NT2/D1 (cell line): ENCODE results near the gene OTOP3.

ENCODE experiments used
- DNase-seq: peaks from one replicate; pipeline ENCODE4 v3.0.0-alpha.2; 2011; ENCODE audit warnings: low read depth, low spot score
- H3K27me3 ChIP-seq: 2 replicates; pipeline ENCODE4 v1.6.0; 2011; ENCODE audit warnings: mild to moderate bottlenecking; ENCODE audit not compliant: insufficient read length, insufficient read depth
- H3K36me3 ChIP-seq: 2 replicates; pipeline ENCODE4 v1.6.1; 2011; ENCODE audit warnings: mild to moderate bottlenecking, low read length, mixed read lengths; ENCODE audit not compliant: insufficient read depth, insufficient read length
- H3K4me1 ChIP-seq: 2 replicates; pipeline ENCODE4 v1.5.1; 2011; ENCODE audit not compliant: insufficient read depth, insufficient read length
- H3K4me3 ChIP-seq: 2 replicates; pipeline ENCODE4 v1.5.1; 2011; ENCODE audit warnings: low read depth; ENCODE audit not compliant: insufficient read length
- H3K9ac ChIP-seq: 2 replicates; pipeline ENCODE4 v1.6.0; 2011; ENCODE audit warnings: low read depth; ENCODE audit not compliant: insufficient read length
- H3K9me3 ChIP-seq: 2 replicates; pipeline ENCODE4 v1.5.1; 2011; ENCODE audit warnings: mild to moderate bottlenecking, low read length; ENCODE audit not compliant: insufficient read depth
- SUZ12 ChIP-seq: IDR thresholded peaks from 2 replicates; pipeline ENCODE4 v1.6.1; 2011; ENCODE audit not compliant: insufficient read length, insufficient read depth; ENCODE audit errors: extremely low read depth
- YY1 ChIP-seq: IDR thresholded peaks from 2 replicates; pipeline ENCODE4 v1.6.1; 2011; ENCODE audit not compliant: insufficient read length, insufficient read depth
- ZNF274 ChIP-seq: IDR thresholded peaks from 2 replicates; pipeline ENCODE4 v1.6.1; 2011; ENCODE audit warnings: mild to moderate bottlenecking, low read depth, low read length

OTOP3 gene

DNA sequence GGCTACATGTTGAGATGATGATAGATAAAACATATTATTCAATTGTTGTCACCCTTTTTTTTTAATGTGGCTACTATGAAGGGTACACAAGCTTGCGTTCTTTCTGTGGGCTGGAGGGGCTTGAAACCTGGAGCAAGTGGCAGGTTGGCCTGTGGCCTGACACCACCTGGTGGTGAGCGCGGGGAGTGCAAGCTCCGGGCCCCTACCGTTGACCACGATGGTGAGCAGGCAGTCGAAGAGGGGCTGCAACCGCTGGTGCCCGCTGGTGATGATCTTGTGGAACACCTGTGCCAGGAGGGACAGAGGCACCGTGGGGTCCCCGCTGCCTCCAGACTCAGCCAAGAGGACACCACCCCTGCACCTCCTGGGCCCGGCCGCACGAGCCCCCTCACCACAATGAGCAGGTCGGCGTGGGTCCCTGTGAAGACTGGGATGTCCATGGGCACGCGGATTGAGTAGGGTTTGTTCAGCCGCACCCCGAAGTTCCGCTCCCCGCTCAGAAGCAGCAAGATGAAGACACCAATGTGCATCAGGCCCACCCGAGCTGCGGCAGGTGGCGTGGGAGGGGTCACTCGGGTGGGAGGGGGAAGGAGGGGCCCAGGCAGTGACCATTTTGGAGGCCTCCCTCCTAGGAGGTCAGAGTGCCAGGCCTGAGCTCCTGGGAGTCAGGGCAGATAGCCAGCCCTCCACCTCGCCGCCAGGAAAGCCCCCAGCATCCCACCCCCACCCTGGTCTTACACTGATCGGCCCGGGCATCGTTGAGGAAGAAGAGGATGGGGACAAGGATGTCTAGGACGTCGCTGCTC is 22.4 kb downstream of the OTOP3 start:
- H3K27me3 ChIP-seq, result peaks cover 26% of the 10 kb centered on the region
- H3K9me3 ChIP-seq, result no peaks in the 10 kb centered on the region
- H3K9ac ChIP-seq, result peak overlapping the region; percentile 52
- DNase-seq, result peak; percentile 39
- TF ChIP-seq ZNF274 (no peak), YY1 (no peak), SUZ12 (no peak)
- H3K4me1 ChIP-seq, result peaks cover 10% of the 10 kb centered on the region
- H3K4me3 ChIP-seq, result no peak overlapping the region
- no peaks in the 10 kb centered on the region for H3K36me3 ChIP-seq

DNA sequence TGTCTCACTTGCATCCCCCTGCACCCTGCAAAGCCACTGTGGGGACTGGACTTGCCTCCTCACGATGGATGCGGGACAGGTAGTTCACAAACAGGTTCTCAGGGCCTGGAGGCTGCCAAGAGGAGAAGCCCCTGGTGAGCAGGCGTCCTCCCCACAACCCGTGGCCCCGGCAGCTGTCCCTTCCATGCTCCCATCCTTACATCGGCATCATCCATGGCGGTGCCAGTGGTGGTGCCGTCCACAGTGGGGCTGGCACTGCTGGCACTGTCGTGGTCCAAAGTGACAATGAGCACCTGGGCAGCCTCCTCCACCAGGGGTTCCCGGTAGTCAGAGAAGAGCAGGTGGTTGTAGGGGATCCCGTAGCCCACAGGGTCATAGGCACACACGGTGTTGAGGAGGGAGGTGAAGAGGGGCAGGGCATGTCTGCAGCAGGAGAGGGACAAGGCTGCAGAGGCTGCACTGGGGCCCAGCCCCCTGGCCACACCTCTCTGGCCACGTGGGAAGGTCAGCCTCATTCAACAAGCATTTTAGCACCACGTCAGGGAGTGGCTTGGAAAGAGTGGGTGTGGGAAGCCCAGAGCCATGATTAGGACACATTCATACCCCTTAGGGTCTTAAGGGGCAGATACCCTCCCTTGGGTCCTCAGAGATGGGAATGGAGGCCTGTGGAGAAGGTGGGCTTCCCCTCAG is 24.3 kb downstream of the OTOP3 start:
- H3K4me1 ChIP-seq, result peaks cover 6% of the 10 kb centered on the region
- H3K9me3 ChIP-seq, result no peaks in the 10 kb centered on the region
- TF ChIP-seq YY1, result no peak
- H3K36me3 ChIP-seq, result no peaks in the 10 kb centered on the region
- H3K27me3 ChIP-seq, result peaks cover 26% of the 10 kb centered on the region
- H3K4me3 ChIP-seq, result no peak overlapping the region
- no peak for DNase-seq
- no peak overlapping the region for H3K9ac ChIP-seq

DNA sequence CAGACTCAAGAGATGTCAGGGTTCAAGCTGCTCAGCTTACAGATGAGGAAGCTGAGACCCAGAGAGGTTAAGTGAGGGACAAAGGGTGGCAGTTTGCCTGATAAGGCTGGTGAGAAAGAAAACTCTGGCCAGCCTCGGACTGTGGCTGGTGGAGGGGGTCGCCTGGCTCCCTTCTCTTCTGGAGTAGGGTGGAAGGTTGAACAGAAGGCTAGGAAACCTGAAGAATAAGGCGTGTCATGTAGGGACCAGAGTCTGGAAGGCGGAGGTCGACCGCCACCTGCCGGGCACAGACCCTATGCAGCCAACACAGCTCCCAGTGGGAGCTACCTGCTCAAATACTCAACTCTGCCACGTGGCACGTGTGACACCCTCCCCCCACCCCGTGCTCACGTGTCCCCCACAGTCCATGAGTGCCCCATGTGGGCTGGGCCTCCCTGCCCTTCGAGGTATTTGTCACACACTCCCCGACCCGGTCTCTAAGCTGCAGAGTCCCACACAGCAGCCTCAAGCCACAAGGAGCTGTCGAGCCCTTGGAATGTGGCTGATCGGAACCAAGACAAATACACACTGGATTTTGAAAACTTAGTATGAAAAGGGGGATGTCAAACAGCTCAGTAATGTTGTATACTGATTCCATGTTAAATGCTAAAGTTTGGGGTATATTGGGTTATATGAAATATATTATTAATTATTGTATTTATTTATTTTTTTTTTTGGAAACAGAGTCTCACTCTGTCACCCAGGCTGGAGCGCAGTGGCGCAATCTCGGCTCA is 25.1 kb downstream of the OTOP3 start:
- H3K4me3 ChIP-seq, result no peak overlapping the region
- H3K4me1 ChIP-seq, result peaks cover 6% of the 10 kb centered on the region
- no peaks in the 10 kb centered on the region for H3K9me3 ChIP-seq
- H3K36me3 ChIP-seq, result no peaks in the 10 kb centered on the region
- no peak overlapping the region for H3K9ac ChIP-seq
- H3K27me3 ChIP-seq, result peaks cover 26% of the 10 kb centered on the region
- TF ChIP-seq SUZ12, result no peak
- no peak for TF ChIP-seq YY1
- TF ChIP-seq ZNF274, result no peak
- DNase-seq, result peak; percentile 56

DNA sequence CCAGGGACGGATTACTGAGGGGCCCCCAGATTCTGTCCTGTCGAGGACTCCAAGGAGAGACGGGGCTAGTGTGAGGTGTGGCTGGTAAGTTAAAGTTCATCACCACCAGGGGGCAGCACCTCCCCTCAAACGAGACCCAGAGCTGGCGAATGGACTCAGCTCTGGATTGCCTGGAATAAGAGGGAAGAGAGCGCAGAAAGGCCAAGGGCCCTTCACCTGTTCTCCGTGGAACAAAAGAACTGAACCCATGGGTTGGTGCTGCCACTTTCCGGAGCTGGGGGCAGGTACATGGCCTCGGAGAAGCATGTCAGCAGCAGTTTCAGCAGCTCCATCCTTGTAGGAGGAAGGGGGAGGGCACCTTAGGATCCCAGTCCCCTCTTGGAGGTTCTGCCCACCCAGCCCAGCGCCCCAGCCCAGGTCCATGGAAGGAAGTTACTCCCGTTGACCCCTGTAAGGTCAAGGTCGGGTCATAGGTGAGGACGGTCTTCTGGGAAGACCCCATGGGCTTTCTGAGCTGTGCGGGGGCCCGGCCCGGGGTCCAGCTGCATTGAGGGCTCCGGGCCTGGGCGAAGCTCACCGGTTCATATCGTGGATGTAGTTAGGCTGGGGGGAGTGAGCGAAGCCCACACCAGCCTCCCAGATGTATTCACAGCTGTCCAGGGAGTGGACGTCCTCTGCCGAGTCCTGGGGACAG is 26.1 kb downstream of the OTOP3 start:
- H3K4me1 ChIP-seq, result peaks cover 6% of the 10 kb centered on the region
- peak; percentile 77 for DNase-seq
- peak overlapping the region; percentile 2 for H3K9ac ChIP-seq
- no peaks in the 10 kb centered on the region for H3K9me3 ChIP-seq
- peaks cover 26% of the 10 kb centered on the region for H3K27me3 ChIP-seq
- no peaks in the 10 kb centered on the region for H3K36me3 ChIP-seq
- TF ChIP-seq YY1, result no peak
- no peak for TF ChIP-seq SUZ12
- no peak for TF ChIP-seq ZNF274
- H3K4me3 ChIP-seq, result no peak overlapping the region

DNA sequence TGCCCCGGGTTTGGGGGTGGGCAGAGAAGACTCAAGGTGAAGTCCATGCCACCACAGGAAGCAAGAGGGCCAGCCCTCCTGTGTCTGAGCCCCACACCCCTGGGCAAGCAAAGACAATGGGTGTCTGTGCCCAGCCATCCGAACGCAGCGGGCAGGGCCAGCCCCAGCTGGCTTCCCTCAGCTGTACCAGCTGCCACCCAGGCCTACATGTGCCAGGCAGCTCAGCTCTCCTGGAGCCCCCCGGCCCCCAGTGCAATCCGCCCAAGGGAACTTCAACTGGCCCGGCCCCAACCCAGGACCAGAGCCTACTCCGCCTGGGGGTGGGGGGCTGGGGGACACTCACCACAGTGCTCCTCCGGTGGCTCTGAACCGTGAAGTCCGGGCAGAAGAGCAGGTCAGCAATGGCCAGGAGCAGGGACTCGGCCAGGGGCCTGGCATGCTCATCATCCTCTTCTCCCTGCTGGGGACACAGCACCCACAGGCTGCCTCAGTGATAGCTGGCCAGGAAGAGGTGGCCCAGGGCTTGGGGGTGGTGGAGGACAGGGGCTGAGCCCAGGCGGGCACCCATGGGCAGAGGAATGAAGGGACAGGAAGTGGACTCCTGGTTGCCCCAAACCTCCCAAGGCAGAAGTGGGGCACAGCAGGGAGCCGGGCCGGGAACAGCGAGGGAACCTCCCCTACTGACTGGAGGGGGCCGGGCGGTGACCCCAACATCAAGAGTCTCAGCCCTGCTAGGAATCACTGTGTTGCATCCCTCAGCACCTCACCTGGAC is 27.1 kb downstream of the OTOP3 start:
- Histone ChIP-seq H3K9me3 (no peaks in the 10 kb centered on the region), H3K4me1 (peaks cover 6% of the 10 kb centered on the region), H3K4me3 (no peak overlapping the region), H3K36me3 (no peaks in the 10 kb centered on the region), H3K9ac (no peak overlapping the region), H3K27me3 (peaks cover 26% of the 10 kb centered on the region)
- no peak for DNase-seq
- TF ChIP-seq YY1 (no peak), SUZ12 (no peak), ZNF274 (no peak)

DNA sequence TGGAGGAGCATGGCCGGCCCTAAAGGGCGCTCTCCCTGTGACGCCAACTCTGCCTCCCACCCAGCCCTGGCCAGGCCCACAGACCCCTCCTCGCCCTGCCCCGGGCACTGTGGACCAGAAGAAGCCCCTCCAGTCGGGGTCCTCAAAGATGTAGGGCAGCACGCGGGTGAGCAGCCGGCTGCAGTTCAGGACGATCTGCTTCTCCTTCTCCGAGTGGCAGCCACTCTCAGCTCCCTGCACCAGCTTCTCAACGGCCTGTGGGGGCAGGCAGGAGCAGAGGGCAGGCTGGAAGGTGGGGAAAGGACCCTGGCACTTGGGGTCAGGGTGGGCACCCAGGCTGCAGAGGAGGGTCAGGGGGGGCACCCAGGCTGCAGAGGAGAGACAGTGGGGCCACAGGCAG is 28.0 kb downstream of the OTOP3 start:
- Histone ChIP-seq H3K36me3 (no peaks in the 10 kb centered on the region), H3K4me1 (peaks cover 6% of the 10 kb centered on the region), H3K9me3 (no peaks in the 10 kb centered on the region), H3K9ac (peak overlapping the region; percentile 44), H3K4me3 (no peak overlapping the region), H3K27me3 (peaks cover 19% of the 10 kb centered on the region)
- no peak for TF ChIP-seq YY1
- DNase-seq, result no peak
